HG03342 (cell line): ENCODE results near the gene KRTAP5-6.
"Not testable (repeated sequence)": the region's sequence is repeated elsewhere in the genome, so short reads cannot be mapped to it uniquely, and the experiment has no call there.

Source experiments
- ATAC-seq: cut with Tn5 transposase; IDR thresholded peaks from one replicate; pipeline ENCODE4 v1.9.1; 2021; ENCODE audit warnings: mild to moderate bottlenecking, moderate library complexity; ENCODE audit not compliant: unreplicated experiment

Gene KRTAP5-6

GRCh38 chr11:1661454-1662269 lies 35.3 kb upstream of the KRTAP5-6 start:
- ATAC-seq, result not testable (repeated sequence)

DNA sequence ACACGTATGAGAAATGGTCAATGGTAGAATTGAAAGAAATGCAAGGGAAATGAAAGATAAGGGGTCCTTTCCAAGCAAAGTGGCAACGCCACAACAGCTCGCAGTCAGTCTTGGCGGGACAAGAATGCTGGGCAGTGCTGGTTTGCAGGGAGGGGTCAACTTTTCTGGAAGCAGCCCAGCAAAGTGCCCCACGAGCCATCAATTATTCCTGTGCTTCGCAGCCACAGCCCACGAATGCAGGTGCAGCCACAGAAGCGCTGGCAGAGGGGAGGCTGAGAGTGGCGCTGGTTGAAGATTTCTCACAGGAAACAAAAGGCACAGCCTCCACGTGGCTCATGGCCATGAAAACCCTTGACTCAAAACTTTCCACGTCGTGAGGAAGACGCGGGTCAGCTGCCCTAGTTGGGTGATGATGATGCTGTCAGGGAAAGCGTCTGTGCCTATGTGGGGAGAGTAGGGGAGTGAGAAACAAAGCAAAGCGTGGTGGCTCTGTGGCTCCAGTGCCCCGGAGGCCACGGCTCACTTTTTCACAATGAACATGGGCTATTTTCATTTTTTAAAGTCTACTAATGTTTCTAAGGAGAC lies 34.2 kb upstream of the KRTAP5-6 start:
- ATAC-seq, result not testable (repeated sequence)

DNA sequence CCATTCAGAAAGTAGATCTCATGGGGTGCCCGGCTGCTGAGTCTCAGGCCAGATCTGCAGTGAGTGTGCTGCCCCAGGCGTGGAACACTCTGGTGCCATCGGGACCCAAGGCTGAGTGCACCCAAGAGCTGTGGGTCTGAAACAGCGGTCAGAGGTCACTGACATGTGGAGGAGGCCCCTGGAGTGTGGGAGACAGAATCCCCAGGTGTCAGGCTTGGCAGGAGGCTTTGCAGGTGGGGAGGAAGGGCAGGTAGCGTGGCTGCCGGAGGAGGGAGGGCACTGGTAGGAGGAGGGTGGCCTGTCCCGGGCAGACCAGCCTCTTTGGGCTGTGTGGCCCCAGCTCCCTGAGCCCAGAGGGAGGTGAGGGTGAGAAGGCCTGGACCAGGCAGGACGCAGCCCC lies 31.7 kb upstream of the KRTAP5-6 start:
- ATAC-seq, result no peak

DNA sequence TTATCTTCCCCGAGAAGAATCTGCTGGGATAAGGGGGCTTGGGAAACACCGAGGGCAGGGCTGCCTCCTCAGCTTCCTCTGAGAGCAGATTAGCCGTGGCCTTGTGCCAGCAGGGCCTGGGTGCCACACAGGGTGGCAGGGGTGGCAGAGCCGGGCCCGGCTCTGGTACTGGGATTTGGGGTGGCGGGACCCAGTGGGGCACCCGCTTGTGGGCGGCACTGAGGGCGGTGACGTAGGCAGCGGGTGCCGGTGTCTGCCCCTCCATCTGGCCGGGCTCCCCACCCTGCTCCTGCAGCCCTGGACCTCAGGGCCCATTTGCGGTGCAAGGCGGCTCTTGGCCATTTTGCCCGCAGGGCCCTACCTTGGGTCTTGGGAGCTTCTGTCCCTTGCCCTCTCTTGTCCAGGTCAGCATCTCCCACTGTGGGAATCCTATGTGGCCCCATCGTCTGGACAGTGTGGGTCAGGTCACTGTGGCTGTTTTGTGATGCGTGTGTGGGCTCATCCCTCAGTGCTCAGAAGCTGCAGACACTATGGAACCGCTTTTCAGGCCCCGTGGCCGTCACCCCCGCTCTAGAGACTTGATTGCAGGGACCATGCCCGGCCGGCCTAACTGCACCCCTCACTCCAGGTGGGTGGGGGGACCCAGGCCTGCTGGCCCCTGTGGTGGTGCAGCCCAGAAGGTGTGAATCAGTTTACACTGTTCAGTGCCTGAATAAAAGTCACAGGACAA lies 29.7 kb upstream of the KRTAP5-6 start:
- ATAC-seq, result no peak

- ATAC-seq, result no peak
Measured at GRCh38 chr11:1667906-1668305, 29.1 kb upstream of the KRTAP5-6 start.

DNA sequence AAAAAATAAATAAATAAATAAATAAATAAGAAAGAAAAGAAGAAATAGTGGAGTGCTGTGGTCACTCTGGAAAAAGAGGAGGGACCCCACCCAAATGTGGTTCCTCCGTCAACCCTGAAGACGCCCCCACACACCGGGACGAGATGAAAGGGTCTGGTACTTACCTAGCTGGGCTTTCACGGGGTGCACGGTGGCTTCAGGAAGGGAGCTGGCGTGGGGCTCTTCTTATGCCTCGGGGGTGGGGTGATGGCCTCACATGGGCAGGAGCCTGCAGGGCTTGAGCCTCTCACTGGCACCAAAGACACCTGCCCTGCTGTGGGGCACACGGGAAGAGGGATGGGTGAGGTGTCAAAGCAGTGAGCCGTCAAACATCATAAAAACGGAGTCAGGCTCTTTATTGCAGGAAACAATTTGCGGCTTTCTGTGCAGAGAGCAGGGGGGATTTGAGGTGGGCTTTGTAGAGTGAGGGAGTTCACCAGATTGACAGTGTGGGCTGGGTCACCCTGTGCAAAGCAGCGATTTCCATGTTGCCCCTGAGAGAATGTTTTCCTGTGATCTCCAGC lies 28.0 kb upstream of the KRTAP5-6 start:
- ATAC-seq, result no peak

DNA sequence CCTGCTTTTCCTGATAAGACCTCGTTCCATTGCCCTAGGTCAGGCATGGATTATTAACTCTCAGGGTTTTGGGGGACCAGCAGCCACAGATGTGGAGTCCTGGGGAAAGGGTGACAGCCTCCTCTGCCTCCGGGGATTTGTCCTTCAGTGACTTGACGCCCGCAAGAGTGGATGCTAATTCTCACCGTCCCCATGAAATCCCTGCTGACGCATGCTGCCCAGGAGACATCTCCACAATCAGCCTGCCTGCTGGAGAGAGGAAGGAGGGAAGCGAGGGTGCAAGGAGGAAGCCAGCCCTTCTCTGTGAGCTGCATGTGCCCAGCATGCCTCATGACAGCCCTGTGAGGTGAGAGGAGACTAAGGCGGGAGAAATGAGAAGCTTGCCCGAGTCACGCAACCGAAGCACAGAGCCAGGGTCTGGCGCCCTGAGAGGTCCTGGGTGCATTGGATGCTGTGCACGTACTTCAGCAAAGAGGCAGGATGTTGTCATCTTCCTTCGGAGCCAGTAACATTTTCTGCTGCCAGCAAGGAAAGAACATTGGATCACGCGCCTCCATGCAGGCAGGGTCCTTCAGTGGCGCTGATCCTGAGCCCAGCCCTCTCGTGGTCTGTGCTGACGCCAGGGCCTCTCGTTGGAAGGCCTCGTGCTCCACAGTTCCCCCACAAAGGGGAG lies 27.3 kb upstream of the KRTAP5-6 start:
- no peak for ATAC-seq

- not testable (repeated sequence) for ATAC-seq
Measured at GRCh38 chr11:1670457-1670856, 26.5 kb upstream of the KRTAP5-6 start.

GRCh38 chr11:1670905-1671371 lies 26.1 kb upstream of the KRTAP5-6 start:
- no peak for ATAC-seq

- ATAC-seq, result no peak
Measured at GRCh38 chr11:1671658-1672057, 25.3 kb upstream of the KRTAP5-6 start.

- no peak for ATAC-seq
Measured at GRCh38 chr11:1672613-1673350, 24.2 kb upstream of the KRTAP5-6 start.

- ATAC-seq, result no peak
Measured at GRCh38 chr11:1673446-1674172, 23.4 kb upstream of the KRTAP5-6 start.

GRCh38 chr11:1674173-1675131 lies 22.5 kb upstream of the KRTAP5-6 start:
- ATAC-seq, result no peak

DNA sequence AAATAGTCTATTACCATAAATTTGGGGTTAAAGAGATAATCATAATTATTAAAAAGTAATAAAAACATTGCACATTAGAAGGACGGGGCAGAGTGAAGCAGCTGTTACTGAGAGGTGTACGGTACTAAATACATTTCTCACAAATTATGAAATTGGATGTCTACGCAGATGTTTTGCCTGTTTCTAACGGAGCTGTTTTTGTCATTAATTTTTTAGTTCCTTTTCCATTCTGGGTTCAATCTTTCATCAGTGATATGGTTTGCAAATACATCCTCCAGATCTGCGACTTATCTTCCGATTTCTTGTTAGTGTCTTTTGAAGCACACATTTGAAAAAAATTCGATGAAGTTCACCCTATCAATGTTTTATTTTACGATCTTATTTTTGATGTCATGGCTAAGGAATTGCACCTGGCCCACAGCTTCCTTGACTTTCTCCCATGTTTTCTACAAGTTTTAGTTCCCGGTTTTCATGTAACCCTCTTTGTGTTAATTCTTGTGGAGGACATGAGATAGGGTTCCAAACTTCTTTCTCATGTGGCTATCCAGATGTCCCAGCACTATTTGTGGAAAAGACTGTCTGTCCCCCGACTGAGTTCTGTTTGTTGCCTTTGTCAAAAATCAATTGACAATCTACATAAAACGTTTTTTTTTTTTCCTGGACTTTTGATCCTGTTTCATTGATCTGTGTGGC lies 21.3 kb upstream of the KRTAP5-6 start:
- no peak for ATAC-seq

GRCh38 chr11:1676229-1676740 lies 20.7 kb upstream of the KRTAP5-6 start:
- no peak for ATAC-seq

- ATAC-seq, result no peak
Measured at GRCh38 chr11:1679881-1680280, 17.1 kb upstream of the KRTAP5-6 start.

- no peak for ATAC-seq
Measured at GRCh38 chr11:1682225-1682905, 14.6 kb upstream of the KRTAP5-6 start.
